SH-SY5Y (cell line): ENCODE results near the gene GLIPR1L2.

ENCODE experiments used
- GATA2 ChIP-seq: IDR thresholded peaks from 2 replicates; pipeline ENCODE4 v1.6.1; 2011; ENCODE audit warnings: mild to moderate bottlenecking, low read depth, low read length
- GATA3 ChIP-seq: IDR thresholded peaks from 2 replicates; pipeline ENCODE4 v1.6.1; 2011; ENCODE audit warnings: low read depth, mild to moderate bottlenecking, low read length, moderate library complexity

DNA sequence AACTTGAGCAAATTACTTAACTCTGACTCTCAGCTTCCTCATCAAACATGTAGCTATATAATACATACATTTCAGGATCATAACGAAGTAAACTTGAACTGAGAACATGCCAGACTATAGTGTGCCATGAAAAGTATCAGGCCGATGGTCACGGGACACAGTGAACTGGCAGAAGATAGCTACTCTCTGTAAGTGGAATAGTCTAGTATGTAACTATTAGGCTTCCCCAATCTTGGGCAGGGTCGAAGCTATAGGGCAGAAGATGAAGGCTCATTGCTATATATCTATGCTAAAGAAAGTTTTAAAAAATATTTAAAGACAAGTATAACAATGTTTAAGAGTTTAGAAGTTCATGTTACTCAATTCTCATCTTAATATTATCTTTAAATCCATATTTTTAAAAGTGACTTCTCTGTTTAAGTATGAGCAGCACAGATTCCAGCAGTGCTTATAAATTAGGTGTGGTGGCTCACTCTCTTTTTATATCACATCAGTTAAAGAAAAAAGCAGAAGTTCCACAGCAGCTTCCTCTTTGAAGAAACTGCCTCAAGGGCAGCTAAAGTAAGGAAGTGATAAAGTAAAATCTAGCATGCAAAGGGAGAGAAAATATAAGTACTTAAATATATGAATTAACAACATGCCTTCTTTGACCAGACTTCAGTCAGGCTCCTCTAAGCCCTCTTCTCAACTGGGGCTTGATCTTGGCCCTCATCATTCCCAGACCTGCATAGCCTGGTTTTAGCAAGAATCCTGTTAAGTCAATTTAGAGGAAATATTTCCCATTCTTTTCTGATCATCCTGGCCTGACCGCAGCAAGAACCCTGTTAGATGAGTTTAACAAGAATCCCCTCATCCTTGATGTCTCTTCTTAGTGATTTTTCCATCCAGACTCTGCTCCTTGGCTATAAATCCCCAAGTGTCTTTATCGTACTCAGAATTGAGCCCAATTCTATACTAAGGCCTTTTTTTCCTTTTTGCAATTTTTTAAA lies 81.3 kb downstream of the GLIPR1L2 start:
- TF ChIP-seq GATA2 = no peak
- TF ChIP-seq GATA3 = no peak
